H54 (cell line): Measurements from ENCODE around the gene RNASE8.
"Not testable (repeated sequence)": the region's sequence is repeated elsewhere in the genome, so short reads cannot be mapped to it uniquely, and the experiment has no call there.

Source experiments
- DNase-seq: peaks from one replicate; pipeline ENCODE4 v3.0.0; 2011; ENCODE audit warnings: low spot score, mixed read lengths; ENCODE audit not compliant: insufficient read length
- FAIRE-seq: peaks from 3 replicates; lab custom pipeline; 2011; peaks lifted over from hg19 to GRCh38; lab: Jason Lieb, UNC
- POLR2A ChIP-seq: IDR thresholded peaks from 2 replicates; pipeline ENCODE4 v1.6.1; 2011; ENCODE audit warnings: low read depth, mild to moderate bottlenecking, low read length

RNASE8 gene

GRCh38 chr14:21057803-21058675 lies at the start of gene RNASE8:
Gene RNASE8 (plus strand): TSS chr14:21057822. CDS start chr14:21057893, 71 bp downstream.
- no peak for TF ChIP-seq POLR2A
- no peak for DNase-seq
- no peak for FAIRE-seq

- not testable (repeated sequence) for DNase-seq, FAIRE-seq
These were observed 47.9 kb upstream of the RNASE8 start for GRCh38 chr14:21009721-21010120.

- no peak for TF ChIP-seq POLR2A
- FAIRE-seq (no peak), DNase-seq (no peak)
These were observed 46.5 kb upstream of the RNASE8 start for GRCh38 chr14:21011136-21011535.

GRCh38 chr14:21014761-21015190 lies 42.8 kb upstream of the RNASE8 start:
- FAIRE-seq (peak; percentile 93), DNase-seq (peak; percentile 51)
- TF ChIP-seq POLR2A: no peak

- TF ChIP-seq POLR2A: no peak
- DNase-seq (no peak), FAIRE-seq (no peak)
These were observed 42.3 kb upstream of the RNASE8 start for GRCh38 chr14:21015312-21015711.

- no peak for FAIRE-seq
- TF ChIP-seq POLR2A: no peak
These were observed 41.0 kb upstream of the RNASE8 start for GRCh38 chr14:21016413-21017190.

GRCh38 chr14:21017528-21018245 lies 39.9 kb upstream of the RNASE8 start:
- FAIRE-seq (no peak), DNase-seq (no peak)
- TF ChIP-seq POLR2A: no peak

More at GRCh38 chr14:21016413-21017190, 41.0 kb upstream of the RNASE8 start:
- no peak for DNase-seq

- DNase-seq (no peak), FAIRE-seq (no peak)
- TF ChIP-seq POLR2A: no peak
These were observed 39.3 kb upstream of the RNASE8 start for GRCh38 chr14:21018286-21018685.

GRCh38 chr14:21018781-21019180 lies 38.8 kb upstream of the RNASE8 start:
- no peak for FAIRE-seq
- no peak for DNase-seq
- no peak for TF ChIP-seq POLR2A

GRCh38 chr14:21019366-21019765 lies 38.3 kb upstream of the RNASE8 start:
- no peak for TF ChIP-seq POLR2A
- FAIRE-seq: no peak
- DNase-seq: no peak

GRCh38 chr14:21020977-21021545 lies 36.6 kb upstream of the RNASE8 start:
- no peak for FAIRE-seq

GRCh38 chr14:21022686-21023085 lies 34.9 kb upstream of the RNASE8 start:
- DNase-seq (no peak), FAIRE-seq (no peak)
- TF ChIP-seq POLR2A: no peak

More at GRCh38 chr14:21020977-21021545, 36.6 kb upstream of the RNASE8 start:
- no peak for DNase-seq
- no peak for TF ChIP-seq POLR2A

- FAIRE-seq: no peak
- no peak for TF ChIP-seq POLR2A
- no peak for DNase-seq
These were observed 34.4 kb upstream of the RNASE8 start for GRCh38 chr14:21023174-21023573.
